ENCODE measurements around the gene OSGIN1.

OSGIN1 gene

GRCh38 chr16:84003038-84003437, 50.0 kb downstream of the OSGIN1 start:
- DNase-seq (ENCODE audit: low read depth): no peak

- DNase-seq (ENCODE audit: low read depth): no peak
Observed at GRCh38 chr16:84004442-84004841, 51.4 kb downstream of the OSGIN1 start.

- no peak for DNase-seq (ENCODE audit: low read depth)
Observed at GRCh38 chr16:84005391-84005790, 52.4 kb downstream of the OSGIN1 start.

- DNase-seq (ENCODE audit: low read depth): no peak
Observed at GRCh38 chr16:84007520-84007919, 54.5 kb downstream of the OSGIN1 start.

GRCh38 chr16:84007965-84008364, 54.9 kb downstream of the OSGIN1 start:
- no peak for DNase-seq (ENCODE audit: low read depth)

- no peak for DNase-seq (ENCODE audit: low read depth)
Observed at GRCh38 chr16:84009282-84009681, 56.2 kb downstream of the OSGIN1 start.

- DNase-seq (ENCODE audit: low read depth): no peak
Observed at GRCh38 chr16:84013787-84014569, 60.9 kb downstream of the OSGIN1 start.

- no peak for DNase-seq (ENCODE audit: low read depth)
Observed at GRCh38 chr16:84014570-84015327, 61.7 kb downstream of the OSGIN1 start.

- no peak for DNase-seq (ENCODE audit: low read depth)
Observed at GRCh38 chr16:84015399-84015798, 62.4 kb downstream of the OSGIN1 start.

Data from non-pigmented ciliary epithelial cell (primary cell).